Peyer's patch (tissue), 4 donors: ENCODE results near the gene PAM16.

Experiments used
- CTCF ChIP-seq, 6 experiments: fragments of 450-650 bp in 4 of 6; fragments of 200-600 bp in 2 of 6; sonication (generic) in 1 of 6; IDR thresholded peaks; one replicate each; pipeline ENCODE4 v1.5.1; 2017 to 2019; ENCODE audit warnings: antibody characterized with exemption in 6 of 6, mild to moderate bottlenecking in 3 of 6, moderate library complexity in 1 of 6
- POLR2A ChIP-seq, 2 donors: fragments of 450-650 bp; IDR thresholded peaks; one replicate each; pipeline ENCODE4 v1.5.1; 2017; ENCODE audit warnings: antibody characterized with exemption in 2 of 2, mild to moderate bottlenecking in 2 of 2, moderate library complexity in 2 of 2

GRCh38 chr16:4392382-4393239 lies 41.5 kb upstream of the PAM16 start:
- TF ChIP-seq CTCF (IDR thresholded peaks at IDR 0.05) (no peak), POLR2A (IDR thresholded peaks at IDR 0.05) (no peak)
